IMR-90 (cell line): ENCODE results near the gene BUB1.

ENCODE experiments used
- BHLHE40 ChIP-seq: fragments of 150-350 bp; IDR thresholded peaks from 2 replicates; pipeline ENCODE4 v1.6.1; 2016; ENCODE audit warnings: mild to moderate bottlenecking, low read depth, low read length
- CTCF ChIP-seq: conservative IDR thresholded peaks from 2 replicates; pipeline ENCODE4 v1.5.1; 2012; ENCODE audit warnings: mild to moderate bottlenecking, low read depth, low read length, improper control_type of control experiment
- RCOR1 ChIP-seq: IDR thresholded peaks from 2 replicates; pipeline ENCODE4 v1.6.1; 2012; ENCODE audit warnings: mild to moderate bottlenecking, low read length, improper control_type of control experiment; ENCODE audit not compliant: insufficient replicate concordance
- SMC3 ChIP-seq: fragments of 150-350 bp; IDR thresholded peaks from 2 replicates; pipeline ENCODE4 v1.6.1; 2016; ENCODE audit warnings: low read depth, mild to moderate bottlenecking, antibody characterized with exemption, low read length, moderate library complexity

GRCh38 chr2:110660558-110660957 is 17.3 kb downstream of the BUB1 start:
- TF ChIP-seq CTCF (no peak), SMC3 (no peak), RCOR1 (no peak), BHLHE40 (no peak)
